KMS-11 (cell line): Measurements from ENCODE around the gene CUL9.

ENCODE experiments used
- H2AFZ ChIP-seq: fragments of 200-600 bp; sonication (generic); 2 replicates; pipeline ENCODE4 v1.6.1; 2016; ENCODE audit warnings: antibody characterized with exemption, mixed run types, low read depth
- H3K27ac ChIP-seq: fragments of 200-600 bp; sonication (generic); 2 replicates; pipeline ENCODE4 v1.6.1; 2016; ENCODE audit warnings: mild to moderate bottlenecking, mixed run types
- H3K27me3 ChIP-seq: fragments of 200-600 bp; sonication (generic); 2 replicates; pipeline ENCODE4 v1.6.1; 2017; ENCODE audit warnings: mild to moderate bottlenecking, low read depth, mixed run types, moderate library complexity; ENCODE audit not compliant: insufficient read depth
- H3K36me3 ChIP-seq: fragments of 200-600 bp; sonication (generic); 2 replicates; pipeline ENCODE4 v1.6.1; 2017; ENCODE audit warnings: mild to moderate bottlenecking, mixed run types; ENCODE audit not compliant: insufficient read depth
- H3K4me1 ChIP-seq: fragments of 200-600 bp; sonication (generic); 2 replicates; pipeline ENCODE4 v1.6.1; 2016; ENCODE audit warnings: mild to moderate bottlenecking, low read depth, mixed run types; ENCODE audit not compliant: poor library complexity, severe bottlenecking
- H3K4me2 ChIP-seq: fragments of 200-600 bp; sonication (generic); 2 replicates; pipeline ENCODE4 v1.7.0; 2016; ENCODE audit warnings: mild to moderate bottlenecking, mixed run types
- H3K4me3 ChIP-seq: fragments of 200-600 bp; sonication (generic); IDR thresholded peaks from 2 replicates; pipeline ENCODE4 v1.6.1; 2017; ENCODE audit warnings: low read depth, low read length, mixed read lengths; ENCODE audit not compliant: insufficient read depth
- H3K79me2 ChIP-seq: fragments of 200-600 bp; sonication (generic); 2 replicates; pipeline ENCODE4 v1.6.1; 2016; ENCODE audit warnings: low read depth, mixed run types; ENCODE audit not compliant: insufficient read depth
- H3K9ac ChIP-seq: fragments of 200-600 bp; sonication (generic); 2 replicates; pipeline ENCODE4 v1.6.1; 2016; ENCODE audit warnings: mild to moderate bottlenecking, mixed run types
- H4K20me1 ChIP-seq: fragments of 200-600 bp; sonication (generic); 2 replicates; pipeline ENCODE4 v1.6.1; 2016; ENCODE audit warnings: mild to moderate bottlenecking, mixed run types; ENCODE audit not compliant: insufficient read depth
- CTCF ChIP-seq: fragments of 200-600 bp; sonication (generic); conservative IDR thresholded peaks from 2 replicates; pipeline ENCODE4 v1.6.1; 2017; ENCODE audit warnings: low read depth, mild to moderate bottlenecking, antibody characterized with exemption, low read length, moderate library complexity, mixed read lengths

CUL9 gene

GRCh38 chr6:43143235-43144128, 38.5 kb upstream of the CUL9 start:
- Histone ChIP-seq H3K4me1 (peaks cover 3% of the 10 kb centered on the region), H4K20me1 (no peaks in the 10 kb centered on the region), H3K27ac (no peak overlapping the region), H3K4me2 (peak overlapping the region; percentile 14; the same call in 1 of the 2 replicates), H3K9ac (no peak overlapping the region), H2AFZ (peak overlapping the region; percentile 53), H3K27me3 (no peaks in the 10 kb centered on the region), H3K79me2 (no peaks in the 10 kb centered on the region), H3K36me3 (no peaks in the 10 kb centered on the region), H3K4me3 (no peak overlapping the region)
- TF ChIP-seq CTCF = peak; percentile 84

GRCh38 chr6:43144879-43145278, 37.1 kb upstream of the CUL9 start:
- Histone ChIP-seq H3K4me2 (no peak overlapping the region), H4K20me1 (no peaks in the 10 kb centered on the region), H3K4me1 (peaks cover 3% of the 10 kb centered on the region), H3K36me3 (no peaks in the 10 kb centered on the region), H3K79me2 (no peaks in the 10 kb centered on the region), H3K27me3 (no peaks in the 10 kb centered on the region), H2AFZ (no peak overlapping the region), H3K27ac (no peak overlapping the region), H3K9ac (no peak overlapping the region), H3K4me3 (no peak overlapping the region)
- no peak for TF ChIP-seq CTCF

- no peak overlapping the region for H3K9ac ChIP-seq
These were observed 35.7 kb upstream of the CUL9 start for GRCh38 chr6:43146261-43146660.

More at GRCh38 chr6:43146261-43146660, 35.7 kb upstream of the CUL9 start:
- no peaks in the 10 kb centered on the region for H4K20me1 ChIP-seq
- peaks cover 3% of the 10 kb centered on the region for H3K4me1 ChIP-seq
- TF ChIP-seq CTCF = no peak
- no peak overlapping the region for H3K4me2 ChIP-seq
- no peak overlapping the region for H2AFZ ChIP-seq
- no peak overlapping the region for H3K4me3 ChIP-seq
- no peaks in the 10 kb centered on the region for H3K79me2 ChIP-seq
- H3K27me3 ChIP-seq = no peaks in the 10 kb centered on the region
- H3K36me3 ChIP-seq = no peaks in the 10 kb centered on the region
- no peak overlapping the region for H3K27ac ChIP-seq
